PC-3 (cell line): ENCODE measurements around the gene SERPINA4.

Experiments
- EZH2 ChIP-seq: fragments of 300-600 bp; sonication (generic); IDR thresholded peaks from one replicate; pipeline ENCODE4 v1.6.1; 2017; ENCODE audit warnings: antibody characterized with exemption, mild to moderate bottlenecking, low read length; ENCODE audit not compliant: unreplicated experiment
- TF ChIP-seq, protein P1 (sequence below): fragments of 300-600 bp; sonication (generic); conservative IDR thresholded peaks from 2 replicates; pipeline ENCODE4 v1.5.1; 2017; ENCODE audit warnings: antibody characterized with exemption, low read depth, mild to moderate bottlenecking, low read length

DNA sequence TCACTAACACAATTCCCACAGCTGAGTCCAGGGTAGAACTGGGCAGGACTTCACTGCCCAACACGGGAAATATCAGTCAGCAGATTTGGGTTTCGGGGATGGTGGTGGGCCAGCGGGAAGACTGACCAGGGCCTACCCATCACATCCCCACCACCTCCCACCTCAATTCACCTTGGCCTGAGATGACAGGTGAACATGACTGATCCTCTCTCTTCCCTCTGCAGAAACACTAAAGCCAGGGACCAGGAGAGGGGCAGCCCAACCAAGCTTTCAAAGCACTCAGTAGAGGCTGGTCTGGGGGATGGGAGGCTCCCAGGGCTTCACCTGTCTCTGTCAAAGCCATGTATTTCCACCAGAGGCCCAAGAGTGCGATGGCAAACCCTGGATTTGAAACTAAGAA is 22.3 kb downstream of the SERPINA4 start:
- TF ChIP-seq, protein P1, sequence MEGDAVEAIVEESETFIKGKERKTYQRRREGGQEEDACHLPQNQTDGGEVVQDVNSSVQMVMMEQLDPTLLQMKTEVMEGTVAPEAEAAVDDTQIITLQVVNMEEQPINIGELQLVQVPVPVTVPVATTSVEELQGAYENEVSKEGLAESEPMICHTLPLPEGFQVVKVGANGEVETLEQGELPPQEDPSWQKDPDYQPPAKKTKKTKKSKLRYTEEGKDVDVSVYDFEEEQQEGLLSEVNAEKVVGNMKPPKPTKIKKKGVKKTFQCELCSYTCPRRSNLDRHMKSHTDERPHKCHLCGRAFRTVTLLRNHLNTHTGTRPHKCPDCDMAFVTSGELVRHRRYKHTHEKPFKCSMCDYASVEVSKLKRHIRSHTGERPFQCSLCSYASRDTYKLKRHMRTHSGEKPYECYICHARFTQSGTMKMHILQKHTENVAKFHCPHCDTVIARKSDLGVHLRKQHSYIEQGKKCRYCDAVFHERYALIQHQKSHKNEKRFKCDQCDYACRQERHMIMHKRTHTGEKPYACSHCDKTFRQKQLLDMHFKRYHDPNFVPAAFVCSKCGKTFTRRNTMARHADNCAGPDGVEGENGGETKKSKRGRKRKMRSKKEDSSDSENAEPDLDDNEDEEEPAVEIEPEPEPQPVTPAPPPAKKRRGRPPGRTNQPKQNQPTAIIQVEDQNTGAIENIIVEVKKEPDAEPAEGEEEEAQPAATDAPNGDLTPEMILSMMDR: no peak
- no peak for TF ChIP-seq EZH2
